ENCODE results near the gene RAB6A.
"Not testable (repeated sequence)": the region's sequence is repeated elsewhere in the genome, so short reads cannot be mapped to it uniquely, and the experiment has no call there.

The RAB6A gene

DNA sequence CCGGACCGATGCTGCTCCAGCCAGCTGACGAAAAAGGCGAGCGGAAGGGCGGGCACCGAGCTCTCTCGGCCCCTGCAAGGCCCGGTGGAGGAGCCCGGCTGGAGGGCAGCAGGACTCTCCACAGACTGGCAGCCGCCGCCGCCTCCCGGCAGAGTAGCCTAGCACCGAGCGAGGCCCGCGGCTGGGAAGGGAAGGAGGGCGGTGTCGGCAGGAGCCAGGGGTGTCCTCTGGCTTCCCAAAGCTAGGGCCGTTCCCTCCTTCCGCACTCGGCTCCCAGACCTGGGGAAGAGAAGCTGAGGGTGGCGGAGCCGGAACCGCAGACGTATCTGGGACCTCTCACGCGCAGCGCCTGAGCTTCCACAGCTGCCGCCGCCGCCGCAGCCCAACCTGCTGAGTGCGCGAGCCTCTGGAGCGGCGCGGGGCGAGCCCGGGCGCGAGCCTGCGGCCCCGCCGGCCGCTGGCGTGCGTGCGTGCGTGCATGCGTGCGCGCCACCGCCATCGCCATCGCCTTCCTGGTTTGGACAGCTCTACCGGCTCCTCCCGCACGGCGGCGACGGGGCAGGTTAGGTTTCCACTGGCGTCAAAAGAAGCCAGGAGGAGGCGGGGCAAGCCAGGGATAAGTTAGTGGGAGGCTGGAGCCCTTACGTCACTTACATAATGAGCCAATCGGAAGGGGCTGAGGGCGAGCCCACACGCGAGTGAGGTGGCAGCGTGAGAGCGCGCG, at the start of gene RAB6A:
Gene RAB6A, minus strand, starts transcription at position 396 of the 724 bp plus-strand sequence. CDS start 439 bp downstream, outside the sequence.
- peak; percentile 97 to 98 for DNase-seq (ENCODE audit: low read depth in 2 of 2)

DNA sequence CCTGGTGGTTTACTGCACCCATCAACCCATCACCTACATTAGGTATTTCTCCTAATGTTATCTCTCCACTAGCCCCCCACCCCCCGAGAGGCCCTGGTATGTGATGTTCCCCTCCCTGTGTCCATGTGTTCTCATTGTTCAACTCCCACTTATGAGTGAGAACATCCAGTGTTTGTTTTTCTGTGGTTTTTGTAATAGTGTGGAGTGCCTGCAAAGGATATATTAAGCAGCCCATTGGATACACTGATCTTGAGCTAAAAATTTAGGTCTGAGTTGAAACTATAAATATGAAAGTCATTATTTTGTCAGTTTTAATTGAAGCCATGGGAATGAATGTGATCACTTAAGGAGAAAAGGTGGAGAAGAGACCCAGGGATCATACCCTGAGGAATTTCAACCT, 49.8 kb upstream of the RAB6A start:
- DNase-seq (ENCODE audit: low read depth in 2 of 2) = no peak

DNA sequence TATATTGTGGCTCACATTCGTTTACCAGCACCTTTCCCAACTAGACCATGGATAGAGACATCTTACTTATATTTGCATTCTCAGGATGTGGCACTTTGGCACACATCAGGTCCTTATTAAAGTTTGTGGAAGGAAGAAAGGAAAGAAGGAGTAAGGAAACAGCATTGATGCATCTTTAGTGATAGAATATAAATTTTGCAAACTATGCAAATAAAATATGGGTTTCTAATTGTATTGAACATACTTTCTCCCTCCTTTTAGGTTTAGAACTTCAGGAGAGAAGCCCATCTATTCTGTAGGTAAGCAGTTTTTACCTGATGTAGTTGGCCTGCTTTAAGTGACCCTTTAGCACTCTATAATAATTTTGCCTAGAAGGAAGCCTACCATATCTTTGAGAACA, 47.2 kb upstream of the RAB6A start:
- no peak for DNase-seq (ENCODE audit: low read depth in 2 of 2)

DNA sequence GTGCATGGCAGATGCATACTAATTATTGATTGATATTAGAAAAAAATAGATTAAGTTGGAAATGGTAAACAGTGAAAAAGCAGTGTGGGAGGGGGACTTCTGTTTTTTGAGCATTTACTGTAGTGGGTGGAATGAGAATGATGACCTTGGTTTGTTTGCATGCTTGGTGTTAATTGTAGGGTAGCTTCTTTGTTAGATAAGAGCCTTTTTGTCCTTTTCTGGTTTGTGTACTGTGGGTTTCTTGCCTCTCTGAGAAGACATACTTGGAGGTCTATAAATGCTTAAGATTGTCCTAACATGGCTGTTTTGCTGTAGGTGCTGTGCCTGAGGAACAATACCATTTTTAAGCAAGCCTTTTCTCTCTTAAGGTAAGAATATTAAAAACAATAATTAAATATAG, 43.8 kb upstream of the RAB6A start:
- DNase-seq (ENCODE audit: low read depth in 2 of 2) = no peak

DNA sequence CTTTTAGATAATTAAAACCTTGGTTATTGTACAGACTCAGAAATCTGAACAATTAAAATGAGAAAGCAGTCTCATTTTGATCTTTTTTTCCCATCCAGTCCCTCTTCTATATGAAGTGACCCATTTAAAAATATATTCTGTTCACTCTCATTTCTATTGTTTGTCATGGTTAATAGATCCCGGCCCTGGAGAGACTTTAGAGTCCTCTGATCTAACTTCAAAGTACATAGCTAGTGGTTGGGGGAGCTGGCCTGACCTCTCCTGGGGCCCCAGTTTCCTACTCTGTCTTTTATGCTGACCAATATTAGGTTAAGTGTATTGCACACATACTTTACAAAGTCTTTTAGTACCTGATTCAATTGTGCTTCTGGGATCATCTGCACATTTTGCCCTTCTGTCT, 40.3 kb upstream of the RAB6A start:
- no peak for DNase-seq (ENCODE audit: low read depth in 2 of 2)

DNA sequence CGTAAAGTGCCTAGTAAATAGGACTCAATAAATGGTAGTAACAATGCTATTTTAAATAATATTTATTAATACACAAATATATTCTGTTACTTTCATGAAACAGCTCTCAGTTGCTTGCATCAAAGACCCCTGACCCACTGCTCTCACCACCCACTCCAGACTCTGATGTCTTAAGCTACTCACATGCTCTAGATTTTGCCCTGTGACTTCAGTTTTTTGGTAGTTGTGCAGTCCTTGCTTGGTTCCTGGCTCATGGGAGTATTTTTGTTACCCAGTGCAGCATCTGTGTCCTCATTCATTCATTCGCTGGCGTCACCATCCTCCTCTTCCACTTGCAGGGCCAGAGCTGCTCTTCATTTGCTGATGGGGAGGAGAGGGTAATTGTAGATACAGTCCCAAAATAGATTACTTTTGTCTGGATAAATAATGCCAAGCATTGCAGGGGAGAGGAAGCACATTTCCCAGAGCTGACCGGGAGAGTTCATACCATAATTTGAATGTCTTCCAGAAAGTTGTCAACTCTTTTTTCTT, 39.5 kb upstream of the RAB6A start:
- no peak for DNase-seq (ENCODE audit: low read depth in 2 of 2)

DNA sequence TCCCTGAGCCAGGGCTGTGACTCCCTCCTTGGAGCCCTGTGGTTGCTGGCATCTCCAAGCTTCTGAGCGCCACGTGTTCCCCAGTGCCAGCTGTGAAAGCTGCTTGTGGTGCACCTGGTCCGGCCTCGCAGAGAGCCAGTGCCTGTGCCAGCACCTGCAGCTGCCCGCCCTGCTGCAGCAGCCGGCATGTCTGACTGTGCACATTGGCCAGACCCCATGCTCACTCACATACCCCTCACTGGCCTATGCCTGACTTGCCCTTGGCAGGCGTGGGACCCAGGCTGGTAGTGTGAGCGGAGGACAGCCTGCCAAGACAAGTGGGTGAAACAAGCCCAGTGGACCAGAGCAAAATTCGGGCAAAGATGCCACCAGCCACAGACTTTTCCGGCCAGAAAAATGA, 36.6 kb upstream of the RAB6A start:
- DNase-seq (ENCODE audit: low read depth in 2 of 2) = no peak

DNA sequence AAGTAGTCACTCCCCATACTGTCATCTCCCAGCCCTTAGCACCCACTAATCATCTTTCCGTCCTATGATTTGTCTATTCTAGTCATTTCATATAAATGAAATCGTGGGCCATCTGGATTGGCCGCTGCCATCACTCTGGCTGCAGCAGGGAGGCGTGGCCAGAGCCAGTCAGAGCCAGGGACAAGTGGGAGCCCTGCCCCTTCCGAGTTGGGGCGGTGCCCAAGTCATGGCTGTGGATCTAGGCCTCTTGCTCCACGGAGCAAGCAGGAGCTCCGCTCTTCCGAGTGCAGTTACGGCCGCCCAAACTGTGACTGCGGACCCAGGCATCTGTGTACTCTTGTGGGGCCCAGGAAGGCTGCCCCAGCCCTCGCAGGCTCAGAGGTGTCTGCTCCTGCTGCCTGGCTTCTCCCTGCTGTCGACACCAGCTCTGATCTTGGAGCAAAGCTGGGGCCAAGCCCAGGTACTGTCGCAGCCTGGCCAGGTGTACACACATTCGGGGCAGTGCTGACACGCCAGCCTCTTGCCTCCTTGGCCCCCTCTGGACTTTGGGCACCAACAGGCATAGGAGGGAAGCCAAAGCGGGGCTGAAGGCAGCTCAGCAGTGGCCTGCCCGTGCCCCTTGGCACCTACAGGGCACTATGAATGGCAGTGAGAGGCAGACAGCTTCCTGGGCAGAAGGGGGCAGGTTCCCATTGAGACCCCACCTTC, 35.2 kb upstream of the RAB6A start:
- no peak for DNase-seq (ENCODE audit: low read depth in 2 of 2)

DNA sequence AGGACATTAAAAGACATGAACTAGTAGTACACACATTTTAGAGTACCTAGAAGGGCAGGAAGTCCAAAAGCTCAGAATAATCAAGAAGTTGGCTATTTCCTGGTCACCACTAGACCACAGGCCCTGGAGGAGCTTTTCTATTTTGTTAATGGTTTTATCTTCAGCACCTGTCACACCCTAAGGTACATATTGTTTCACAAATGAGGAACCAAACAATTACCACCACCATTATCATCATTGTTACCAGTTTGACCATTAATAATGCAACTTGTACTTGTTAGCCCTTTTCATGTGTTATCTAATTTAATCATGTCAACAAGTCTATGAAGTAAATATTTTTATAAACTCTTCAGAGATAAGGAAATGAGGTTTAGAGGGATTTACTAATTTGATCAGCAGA, 31.7 kb upstream of the RAB6A start:
- no peak for DNase-seq (ENCODE audit: low read depth in 2 of 2)

DNA sequence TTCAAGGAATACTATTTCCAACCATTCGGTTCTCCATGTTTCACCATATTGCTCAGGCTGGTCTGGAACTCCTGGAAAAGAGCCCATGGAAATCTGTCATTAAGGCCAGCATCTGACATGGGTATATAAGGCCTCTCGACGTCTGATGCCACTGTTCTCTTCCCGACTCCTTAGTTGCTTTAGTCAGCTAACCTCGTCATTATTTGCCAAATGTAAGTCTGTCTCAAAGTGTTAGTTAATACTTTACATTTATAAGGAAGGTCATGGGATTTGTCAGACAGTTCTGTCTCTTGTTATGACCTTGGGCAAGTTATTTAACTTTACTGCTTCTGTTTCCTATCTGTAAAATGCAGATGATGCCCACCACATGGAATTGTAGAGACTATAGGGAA, 28.4 kb upstream of the RAB6A start:
- DNase-seq (ENCODE audit: low read depth in 2 of 2) = no peak

DNA sequence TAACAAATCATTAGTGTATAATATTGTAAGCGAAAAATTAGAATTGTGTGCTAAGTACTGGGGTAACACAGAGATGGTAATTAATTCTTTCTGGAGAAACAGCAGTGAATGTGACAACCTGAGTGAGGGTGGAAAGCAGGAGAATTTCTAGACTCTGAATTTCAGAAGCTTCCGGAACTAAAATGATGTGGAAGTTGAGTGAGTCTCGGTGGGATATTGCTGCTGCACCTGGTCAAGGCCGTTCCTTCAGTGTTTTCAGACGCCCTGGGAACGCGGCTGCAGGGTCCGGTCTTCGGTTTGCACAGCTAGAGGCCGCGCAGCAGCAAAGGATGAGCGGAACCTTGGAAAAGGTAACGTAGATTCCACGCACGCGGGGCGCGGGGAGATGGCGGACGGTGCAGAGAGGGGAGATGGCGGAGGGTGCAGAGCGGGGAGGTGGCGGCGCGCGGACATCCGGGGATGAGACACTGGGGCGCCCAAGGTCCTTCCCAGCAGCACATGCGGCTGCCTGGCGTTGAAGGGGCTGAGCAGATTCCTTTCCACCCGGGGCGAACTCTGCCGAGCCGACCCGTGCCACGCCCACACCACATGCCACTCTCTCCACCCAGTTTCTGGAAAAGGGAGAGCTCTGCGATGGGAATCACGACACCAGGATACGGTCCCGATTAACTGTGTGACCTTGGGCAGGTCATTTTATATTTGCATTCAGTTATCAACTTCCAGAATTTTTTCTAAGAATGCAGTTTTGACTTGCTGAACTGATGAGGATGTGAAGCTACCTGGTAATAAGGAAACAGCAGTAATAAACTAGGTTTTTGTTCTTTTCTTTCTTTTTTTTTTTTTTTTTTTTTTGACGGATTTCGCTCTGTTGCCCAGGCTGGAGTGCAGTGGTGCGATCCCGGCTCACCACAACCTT, 27.0 kb upstream of the RAB6A start, which contains the start of gene MRPL48:
Gene MRPL48, plus strand, starts transcription at position 232 of the 916 bp plus-strand sequence. Its CDS starts 98 bp downstream, at position 330.
- DNase-seq (ENCODE audit: low read depth in 2 of 2) = peak; percentile 72

DNA sequence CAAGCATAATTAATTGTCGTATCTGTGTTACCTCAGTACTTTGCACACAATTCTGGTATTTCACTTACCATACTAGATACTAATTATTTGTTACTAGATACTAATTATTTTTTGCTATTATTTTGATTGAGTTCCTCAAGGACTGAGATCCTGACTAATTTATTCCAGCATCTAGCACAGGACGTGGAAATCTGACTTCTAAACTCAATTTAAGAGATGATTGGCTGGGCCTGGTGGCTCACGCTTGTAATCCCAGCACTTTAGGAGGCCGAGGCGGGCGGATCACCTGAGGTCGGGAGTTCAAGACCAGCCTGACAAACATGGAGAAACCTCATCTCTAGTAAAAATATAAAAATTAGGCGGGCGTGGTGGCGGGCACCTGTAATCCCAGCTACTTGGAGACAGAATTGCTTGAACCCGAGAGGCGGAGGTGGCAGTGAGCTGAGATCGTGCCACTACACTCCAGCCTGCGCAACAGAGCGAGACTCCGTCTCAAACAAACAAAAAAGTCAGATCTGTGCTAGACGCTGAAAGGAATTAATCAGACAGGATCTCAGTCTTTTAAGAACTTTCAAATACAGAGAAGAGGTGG, 26.3 kb upstream of the RAB6A start:
- no peak for DNase-seq (ENCODE audit: low read depth in 2 of 2)

DNA sequence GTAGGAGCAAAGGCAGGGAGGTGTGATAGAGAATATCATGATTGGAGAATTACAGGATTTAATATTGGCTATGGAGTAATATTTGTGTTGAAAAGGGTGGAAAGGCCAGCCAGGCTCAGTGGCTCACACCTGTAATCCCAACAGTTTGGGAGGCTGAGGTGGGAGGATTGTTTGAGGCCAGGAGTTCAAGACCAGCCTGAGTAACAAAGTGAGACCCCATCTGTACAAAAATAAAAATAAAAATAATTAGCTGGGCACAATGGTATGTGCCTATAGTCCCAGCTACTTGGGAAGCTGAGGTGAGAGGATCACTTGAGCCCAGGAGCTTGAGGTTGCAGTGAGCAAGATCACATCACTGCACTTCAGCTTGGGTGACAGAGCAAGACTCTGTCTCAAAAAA, 24.6 kb upstream of the RAB6A start:
- DNase-seq (ENCODE audit: low read depth in 2 of 2) = not testable (repeated sequence)

DNA sequence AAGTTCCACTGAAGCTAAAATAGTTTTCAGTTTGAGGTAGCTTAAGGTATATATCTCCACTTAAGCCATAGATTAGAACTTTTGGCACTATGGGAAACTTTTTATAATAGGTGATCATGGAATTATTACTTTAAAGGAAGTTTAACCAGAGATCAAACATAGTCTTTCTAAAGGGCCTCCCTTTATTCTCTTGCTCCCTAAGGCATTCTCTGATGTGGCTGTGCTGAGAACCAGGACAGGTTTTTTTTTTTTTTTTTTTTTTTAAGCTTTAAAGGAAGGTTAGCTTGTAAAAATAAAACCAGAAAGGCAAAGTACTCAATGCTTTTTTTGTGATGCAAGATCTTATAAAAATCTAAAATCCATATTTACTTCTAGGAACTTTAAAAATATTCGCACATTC, 23.9 kb upstream of the RAB6A start:
- DNase-seq (ENCODE audit: low read depth in 2 of 2) = no peak

DNA sequence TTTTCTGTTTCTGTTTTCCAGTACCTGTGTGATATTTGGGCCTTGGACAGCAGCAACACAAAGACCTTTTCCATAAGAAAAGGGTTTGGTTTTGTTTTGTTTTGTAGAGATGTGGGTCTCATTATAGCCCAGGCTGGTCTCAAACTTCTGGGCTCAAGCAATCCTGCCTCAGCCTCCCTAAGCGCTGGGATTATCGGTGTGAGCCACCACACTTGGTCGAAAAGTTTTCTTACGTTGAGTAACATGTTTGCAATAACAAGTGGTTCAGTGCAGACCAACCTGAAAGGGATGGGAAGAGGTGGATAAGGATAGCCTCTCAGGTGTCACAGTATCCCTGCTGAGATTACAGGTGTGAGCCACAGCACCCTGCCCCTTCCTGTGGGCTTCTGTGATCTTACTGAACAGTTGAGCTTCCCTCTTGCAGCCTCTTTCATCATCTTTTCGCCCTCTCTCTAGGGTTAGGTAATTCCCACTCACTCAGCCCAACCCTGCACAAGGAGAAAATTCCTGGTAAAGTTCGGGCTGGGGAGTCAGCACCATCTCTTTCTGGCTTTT, 23.3 kb upstream of the RAB6A start:
- no peak for DNase-seq (ENCODE audit: low read depth in 2 of 2)

DNA sequence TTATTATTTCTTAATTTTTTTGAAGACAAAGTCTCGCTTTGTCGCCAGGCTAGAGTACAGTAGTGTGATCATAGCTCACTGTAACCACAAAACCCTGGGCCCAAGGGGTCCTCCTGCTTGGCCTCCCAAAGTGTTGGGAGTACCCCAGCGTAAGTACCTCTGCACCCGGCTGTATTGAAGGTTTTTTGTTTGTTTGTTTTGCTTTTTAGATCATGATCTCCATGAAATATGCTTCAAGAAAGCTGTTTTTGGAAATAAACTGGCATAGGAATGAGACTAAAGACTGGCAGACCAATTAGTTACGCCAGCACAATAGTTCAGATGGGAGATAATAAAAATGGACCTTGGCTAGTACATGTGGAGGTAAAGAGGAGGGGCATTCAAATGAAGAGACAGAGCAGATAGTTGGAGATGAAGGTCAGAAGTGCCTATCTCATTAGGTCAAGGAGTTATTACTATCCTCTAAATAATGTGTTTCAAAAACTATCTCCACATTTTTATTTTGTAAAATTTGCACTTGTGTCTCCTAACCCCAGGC, 22.7 kb upstream of the RAB6A start:
- no peak for DNase-seq (ENCODE audit: low read depth in 2 of 2)

DNA sequence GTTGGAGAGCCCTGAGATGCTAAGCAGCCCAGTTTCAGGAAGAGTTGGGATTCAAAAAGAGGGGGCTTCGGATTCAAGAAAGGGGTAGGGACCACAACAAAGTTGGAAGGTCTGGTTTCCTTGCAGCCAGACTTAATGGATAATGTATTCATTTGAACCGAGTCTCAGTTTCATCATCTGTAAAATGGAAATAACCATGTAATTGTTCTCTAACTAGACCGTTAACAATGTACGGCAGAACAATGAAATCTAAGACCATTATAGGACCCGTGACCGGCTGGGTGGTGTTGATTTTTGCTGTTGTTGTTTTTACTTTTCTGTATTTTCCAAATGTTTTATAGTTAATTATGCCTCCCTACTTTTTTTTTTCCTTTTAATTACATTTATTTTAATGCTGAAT, 20.4 kb upstream of the RAB6A start:
- no peak for DNase-seq (ENCODE audit: low read depth in 2 of 2)

DNA sequence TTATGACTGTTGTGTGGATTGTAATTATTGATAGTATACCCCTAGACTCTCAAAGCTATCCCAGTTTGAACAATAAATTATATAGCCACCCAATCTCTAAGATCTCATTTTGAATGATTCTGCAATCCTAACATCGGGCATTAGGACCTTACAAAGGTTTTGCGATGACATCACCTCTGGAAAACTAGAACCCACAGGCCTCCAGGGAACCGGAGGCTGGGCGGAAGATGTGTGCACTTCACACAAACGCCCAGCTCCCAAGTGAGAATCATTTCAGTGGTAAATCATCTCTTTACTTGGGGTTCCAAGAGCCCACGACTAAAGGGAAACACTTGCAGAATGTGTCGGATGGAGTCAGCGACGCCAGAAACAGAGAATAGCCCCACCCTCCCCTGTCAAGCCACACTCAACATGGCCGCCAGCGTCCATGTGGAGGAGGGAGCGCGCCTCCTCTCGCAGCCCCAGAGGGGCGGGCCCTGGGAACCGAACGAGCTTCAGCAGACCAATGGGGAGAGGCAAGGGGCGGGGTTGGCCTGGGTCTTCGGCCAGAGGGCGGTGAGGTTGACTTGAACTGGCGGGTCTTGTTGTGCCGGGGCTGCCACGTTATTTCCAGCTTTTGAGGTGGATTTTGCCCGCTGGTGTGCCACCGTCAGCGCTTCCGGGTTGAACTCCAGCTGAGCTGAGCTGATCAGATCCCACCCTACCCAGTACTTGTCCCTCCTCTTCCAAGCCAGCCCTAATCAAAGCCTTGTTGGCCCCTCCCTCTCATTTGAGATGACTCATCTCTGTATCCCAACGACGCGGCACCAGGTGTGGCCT, 18.4 kb upstream of the RAB6A start:
- DNase-seq (ENCODE audit: low read depth in 2 of 2) = peak; percentile 90 to 94

DNA sequence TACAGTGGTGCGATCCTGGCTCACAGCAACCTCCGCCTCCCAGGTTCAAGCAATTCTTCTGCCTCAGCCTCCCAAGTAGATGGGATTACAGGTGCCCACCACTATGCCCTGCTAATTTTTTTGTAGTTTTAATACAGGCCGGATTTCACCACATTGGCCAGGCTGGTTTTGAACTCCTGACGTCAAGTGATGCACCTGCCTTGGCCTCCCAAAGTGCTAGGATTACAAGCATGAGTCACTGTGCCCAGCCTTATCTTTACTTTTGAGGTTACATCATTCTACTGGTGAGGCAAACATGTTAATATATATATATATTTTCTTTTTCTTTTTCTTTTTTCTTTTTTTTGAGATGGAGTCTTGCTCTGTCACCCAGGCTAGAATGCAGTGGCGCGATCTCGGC, 9.9 kb upstream of the RAB6A start:
- not testable (repeated sequence) for DNase-seq (ENCODE audit: low read depth in 2 of 2)

DNA sequence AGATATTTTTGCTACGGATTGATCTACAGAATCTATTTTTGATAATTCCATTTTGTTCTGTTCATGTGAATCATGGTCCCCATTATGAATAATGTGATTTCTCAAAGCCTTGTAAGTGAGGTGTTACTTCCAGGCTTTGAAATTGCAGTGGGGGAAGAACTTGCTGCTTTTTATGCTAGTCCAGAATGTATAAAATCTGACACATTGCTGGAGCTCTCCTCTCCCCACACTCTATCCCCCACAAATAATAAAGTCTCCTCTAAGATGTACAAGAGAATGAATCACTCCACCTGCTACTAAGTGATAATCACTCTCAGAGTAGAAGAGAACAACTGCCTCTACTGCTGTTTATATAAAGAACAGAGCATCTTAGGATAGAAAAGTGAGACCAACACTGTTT, 5.9 kb upstream of the RAB6A start:
- DNase-seq (ENCODE audit: low read depth in 2 of 2) = no peak
